GM18508 (cell line): ENCODE data around the gene NEK5.
"Not testable (repeated sequence)": the region's sequence is repeated elsewhere in the genome, so short reads cannot be mapped to it uniquely, and the experiment has no call there.

ENCODE experiments used
- ATAC-seq: cut with Tn5 transposase; IDR thresholded peaks from one replicate; pipeline ENCODE4 v1.9.1; 2021; ENCODE audit warnings: moderate number of reproducible peaks; ENCODE audit not compliant: insufficient read depth, unreplicated experiment

The NEK5 gene

GRCh38 chr13:52128714-52129700, at the start of gene NEK5:
NEK5 (minus strand) TSS chr13:52129073; CDS start chr13:52127482, 1,591 bp downstream.
- no peak for ATAC-seq

- ATAC-seq, result no peak
Observed at GRCh38 chr13:52177276-52177675, 48.4 kb upstream of the NEK5 start.

GRCh38 chr13:52173970-52174369, 45.1 kb upstream of the NEK5 start:
- ATAC-seq, result not testable (repeated sequence)

- no peak for ATAC-seq
Observed at GRCh38 chr13:52173373-52173772, 44.5 kb upstream of the NEK5 start.

GRCh38 chr13:52171686-52172085, 42.8 kb upstream of the NEK5 start:
- not testable (repeated sequence) for ATAC-seq

- ATAC-seq, result not testable (repeated sequence)
Observed at GRCh38 chr13:52170828-52171391, 42.0 kb upstream of the NEK5 start.

GRCh38 chr13:52169839-52170238, 41.0 kb upstream of the NEK5 start:
- no peak for ATAC-seq

- ATAC-seq, result no peak
Observed at GRCh38 chr13:52165411-52165810, 36.5 kb upstream of the NEK5 start.

- ATAC-seq, result no peak
Observed at GRCh38 chr13:52164989-52165388, 36.1 kb upstream of the NEK5 start.

GRCh38 chr13:52163878-52164277, 35.0 kb upstream of the NEK5 start:
- ATAC-seq, result not testable (repeated sequence)

GRCh38 chr13:52162279-52163101, 33.6 kb upstream of the NEK5 start:
- ATAC-seq, result no peak

GRCh38 chr13:52161181-52161646, 32.3 kb upstream of the NEK5 start:
- no peak for ATAC-seq

GRCh38 chr13:52160506-52160905, 31.6 kb upstream of the NEK5 start:
- ATAC-seq, result no peak

GRCh38 chr13:52160053-52160452, 31.2 kb upstream of the NEK5 start:
- no peak for ATAC-seq

- ATAC-seq, result peak; percentile 63
Observed at GRCh38 chr13:52159159-52159982, 30.5 kb upstream of the NEK5 start, which contains the start of gene NEK3. NEK3 (minus strand) TSS chr13:52159597; CDS start chr13:52156191, 3,406 bp downstream.

- no peak for ATAC-seq
Observed at GRCh38 chr13:52158629-52159158, 29.8 kb upstream of the NEK5 start.

- ATAC-seq, result no peak
Observed at GRCh38 chr13:52156724-52157261, 27.9 kb upstream of the NEK5 start.

GRCh38 chr13:52155177-52155576, 26.3 kb upstream of the NEK5 start:
- ATAC-seq, result no peak

- no peak for ATAC-seq
Observed at GRCh38 chr13:52147225-52147624, 18.4 kb upstream of the NEK5 start.
